A673 (cell line): ENCODE results near the gene OR52E2.

Experiments used
- CTCF ChIP-seq: fragments of 300-800, 200-600 bp; sonication (generic); conservative IDR thresholded peaks from 2 replicates; pipeline ENCODE4 v1.5.1; 2017; ENCODE audit warnings: low read depth, mild to moderate bottlenecking, antibody characterized with exemption, low read length, moderate library complexity, mixed read lengths
- EZH2 ChIP-seq: fragments of 200-600 bp; sonication (generic); IDR thresholded peaks from 2 replicates; pipeline ENCODE4 v1.6.1; 2017; ENCODE audit warnings: borderline replicate concordance, low read depth, mild to moderate bottlenecking, mixed read lengths, antibody characterized with exemption, low read length; ENCODE audit not compliant: poor library complexity, severe bottlenecking

DNA sequence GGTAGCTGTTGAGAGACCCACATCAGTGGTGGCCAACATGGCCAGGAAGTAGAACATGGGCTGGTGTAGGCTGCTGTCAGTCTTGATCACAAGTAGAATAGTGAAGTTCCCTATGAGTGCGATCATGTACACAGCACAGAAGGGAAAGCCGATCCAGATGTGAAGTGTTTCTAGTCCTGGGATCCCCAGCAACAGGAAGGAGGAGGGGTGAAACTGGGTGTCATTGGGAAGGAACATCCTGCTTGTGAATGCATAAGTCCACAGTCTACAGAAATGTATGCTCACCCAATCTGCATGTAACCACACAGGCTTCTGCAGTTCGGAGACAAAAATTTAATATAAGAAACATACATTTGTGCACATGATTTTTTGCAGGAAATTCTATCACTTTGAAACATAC lies at the start of gene OR52E2:
- no peak for TF ChIP-seq CTCF
- TF ChIP-seq EZH2, result no peak
